A549 (cell line): Measurements from ENCODE around the gene PRRG1. TPM values are rescaled to one million over a fixed set of nuclear protein-coding genes. Genes with fewer than 3 reads are reported as not detected.
"Not testable (repeated sequence)": the region's sequence is repeated elsewhere in the genome, so short reads cannot be mapped to it uniquely, and the experiment has no call there.

Experiments
- ATAC-seq, 2 experiments: fragments of 200-7000 bp in 1 of 2; fragments of >200 bp in 1 of 2; cut with Nextera tagmentation in 1 of 2; cut with Tn5 transposase in 1 of 2; 3 replicates each; pipeline versions ENCODE4 v1.8.0 to v1.9.1; 2018 to 2020; ENCODE audit warnings: mild to moderate bottlenecking in 1 of 2, moderate library complexity in 1 of 2
- CTCF ChIA-PET: fragments of 300-600 bp; sonication (Branson Sonifier 250); formaldehyde crosslinking; extraction: SDS; loops from one replicate; lab custom pipeline; 2021; ENCODE audit warnings: antibody characterized with exemption, inconsistent platforms; lab: Yijun Ruan, JAX
- POLR2A ChIA-PET: fragments of 350-600 bp; formaldehyde crosslinking; extraction: SDS; loops from one replicate; lab custom pipeline; 2021; ENCODE audit warnings: antibody characterized with exemption, inconsistent platforms; lab: Yijun Ruan, JAX
- DNase-seq, 2 experiments: peaks; one replicate each; pipeline versions ENCODE4 v3.0.0 to v3.0.0-alpha.2; 2011 to 2016; ENCODE audit warnings: low read depth in 1 of 2, low spot score in 1 of 2
- FAIRE-seq: peaks from 2 replicates; lab custom pipeline; 2011; peaks lifted over from hg19 to GRCh38; lab: Jason Lieb, UNC
- H3K27ac ChIP-seq, 2 experiments: fragments of >200 bp; sonication (Bioruptor Twin); formaldehyde crosslinking; 3 replicates each; pipeline ENCODE4 v1.5.1; 2016 to 2017
- H3K4me1 ChIP-seq: fragments of >200 bp; sonication (Bioruptor Twin); formaldehyde crosslinking; 3 replicates; pipeline ENCODE4 v1.6.1; 2016
- H3K4me2 ChIP-seq: fragments of >200 bp; sonication (Bioruptor Twin); formaldehyde crosslinking; 3 replicates; pipeline ENCODE4 v1.6.1; 2016
- H3K4me3 ChIP-seq: fragments of >200 bp; sonication (Bioruptor Twin); formaldehyde crosslinking; 3 replicates; pipeline ENCODE4 v1.5.1; 2016
- H3K9me3 ChIP-seq: fragments of >200 bp; sonication (Bioruptor Twin); formaldehyde crosslinking; 3 replicates; pipeline ENCODE4 v1.6.1; 2016
- BCL3 ChIP-seq: fragments of >200 bp; sonication (Bioruptor Twin); formaldehyde crosslinking; IDR thresholded peaks from 3 replicates; pipeline ENCODE4 v1.6.1; 2016
- BHLHE40 ChIP-seq: IDR thresholded peaks from 2 replicates; pipeline ENCODE4 v1.6.1; 2012; ENCODE audit warnings: low read depth, low read length, inconsistent platforms
- CBX2 ChIP-seq: fragments of 200-600 bp; sonication (generic); IDR thresholded peaks from 2 replicates; pipeline ENCODE4 v1.6.1; 2016; ENCODE audit warnings: low read depth, mild to moderate bottlenecking, borderline replicate concordance
- ESRRA ChIP-seq: fragments of 150-350 bp; IDR thresholded peaks from 2 replicates; pipeline ENCODE4 v1.6.1; 2014; ENCODE audit warnings: mild to moderate bottlenecking, low read length, borderline replicate concordance
- FOSL2 ChIP-seq, 2 experiments: fragments of 450-650 bp in 1 of 2; fragments of >200 bp in 1 of 2; sonication (Bioruptor Twin) in 1 of 2; formaldehyde crosslinking; IDR thresholded peaks; 2 replicates each; pipeline versions ENCODE4 v1.5.0 to v1.6.1; 2016 to 2020; ENCODE audit warnings: mild to moderate bottlenecking in 1 of 2, moderate library complexity in 1 of 2
- GATA3 ChIP-seq: IDR thresholded peaks from 2 replicates; pipeline ENCODE4 v1.6.1; 2012; ENCODE audit warnings: borderline replicate concordance
- HES2 ChIP-seq: fragments of >200 bp; sonication (Bioruptor Twin); formaldehyde crosslinking; IDR thresholded peaks from 2 replicates; pipeline ENCODE4 v1.6.1; 2016
- HOXA7 ChIP-seq: fragments of 250-450 bp; sonication (Bioruptor Pico); IDR thresholded peaks from 2 replicates; pipeline ENCODE4 v1.5.0; 2020; ENCODE audit warnings: mild to moderate bottlenecking, moderate library complexity
- HOXB13 ChIP-seq: fragments of 250-450 bp; sonication (Bioruptor Pico); IDR thresholded peaks from 2 replicates; pipeline ENCODE4 v1.5.0; 2020; ENCODE audit warnings: low read depth, mild to moderate bottlenecking, moderate library complexity
- HOXB5 ChIP-seq: fragments of 250-450 bp; sonication (Bioruptor Pico); IDR thresholded peaks from 2 replicates; pipeline ENCODE4 v1.5.0; 2020; ENCODE audit warnings: mild to moderate bottlenecking, moderate library complexity
- KDM1A ChIP-seq: fragments of 200-600 bp; sonication (generic); IDR thresholded peaks from 2 replicates; pipeline ENCODE4 v1.6.1; 2016; ENCODE audit warnings: low read depth, mild to moderate bottlenecking
- MAFK ChIP-seq: fragments of 450-650 bp; IDR thresholded peaks from 2 replicates; pipeline ENCODE4 v1.6.1; 2014; ENCODE audit not compliant: partially characterized antibody
- MAX ChIP-seq: IDR thresholded peaks from 2 replicates; pipeline ENCODE4 v1.6.1; 2012
- MYC ChIP-seq: IDR thresholded peaks from 2 replicates; pipeline ENCODE4 v1.6.1; 2012; ENCODE audit warnings: mild to moderate bottlenecking, inconsistent platforms, low read length, improper control_type of control experiment, borderline replicate concordance
- NR3C1 ChIP-seq: fragments of >200 bp; sonication (Bioruptor Twin); formaldehyde crosslinking; IDR thresholded peaks from 3 replicates; pipeline ENCODE4 v1.6.1; 2017
- PBX3 ChIP-seq: IDR thresholded peaks from 2 replicates; pipeline ENCODE4 v1.6.1; 2012
- POLR2AphosphoS2 ChIP-seq: conservative IDR thresholded peaks from 2 replicates; pipeline ENCODE4 v1.6.1; 2012; ENCODE audit warnings: low read length, improper control_type of control experiment, inconsistent platforms
- RCOR1 ChIP-seq: fragments of 150-350 bp; IDR thresholded peaks from 2 replicates; pipeline ENCODE4 v1.6.1; 2014; ENCODE audit warnings: antibody characterized with exemption, low read length, low read depth
- RFX5 ChIP-seq: fragments of 450-650 bp; IDR thresholded peaks from 2 replicates; pipeline ENCODE4 v1.7.1; 2014; ENCODE audit warnings: antibody characterized with exemption, mild to moderate bottlenecking, moderate library complexity
- TP53 ChIP-seq: fragments of 250-450 bp; sonication (Bioruptor Pico); IDR thresholded peaks from 2 replicates; pipeline ENCODE4 v1.5.0; 2021; ENCODE audit warnings: mild to moderate bottlenecking, moderate library complexity
- USF2 ChIP-seq: fragments of 450-650 bp; IDR thresholded peaks from 2 replicates; pipeline ENCODE4 v1.6.1; 2014; ENCODE audit warnings: antibody characterized with exemption
- WGBS: methylation state at CpG from one replicate; pipeline ENCODE4 v1.1.6; 2017; ENCODE audit errors: missing lambda C conversion rate; 5-methylcytosine and 5-hydroxymethylcytosine counted together
- polyA plus RNA-seq, 4 experiments: library from polyadenylated mRNA; depleted of rRNA in 3 of 4; stranded (reverse); fragments of >200 nt; fragmentation: RNase III in 1 of 4; extraction: RNeasy Plus Mini Kit Qiagen cat#74134 plus additional on column Dnase treatment in 1 of 4; gene quantifications; 2 replicates in 3 of 4; 3 replicates in 1 of 4; pipeline ENCODE4 v1.2.3, GENCODE V29; 2011 to 2017

The PRRG1 gene
- polyA plus RNA-seq, 2 of the 4 experiments (the other 2 are of a cell fraction), result 5.0 to 15.9 TPM

GRCh38 chrX:37476571-37477170 is 127.5 kb downstream of the PRRG1 start (continued):
- no peak for TF ChIP-seq HOXB13
- TF ChIP-seq ESRRA, result no peak

- ATAC-seq, H3K9me3 ChIP-seq, H3K4me1 ChIP-seq, FAIRE-seq, POLR2A ChIA-PET, H3K27ac ChIP-seq, H3K4me3 ChIP-seq, H3K4me2 ChIP-seq: not testable (repeated sequence)
- DNase-seq, result peak in 1 of 2 experiments; percentile 3
- CTCF ChIA-PET, result interaction anchor here (1.6 kb wide), 1 partner anchor 12 kb away, joined by 3 read pairs; no protein-coding TSS in a partner anchor
- 30% methylated on average over 4 of the region's 4 CpGs for WGBS
These were observed 135.2 kb downstream of the PRRG1 start for GRCh38 chrX:37484335-37484734.

- WGBS, result 40% methylated on average over 2 of the region's 2 CpGs
- FAIRE-seq, result no peak
- H3K9me3 ChIP-seq, result no peaks in the 10 kb centered on the region
- ChIA-PET CTCF (no interaction called here), POLR2A (no interaction called here)
- H3K4me1 ChIP-seq, result no peaks in the 10 kb centered on the region
- DNase-seq, result no peak
- H3K27ac ChIP-seq, result no peak overlapping the region
- TF ChIP-seq FOSL2 (IDR thresholded peaks at IDR 0.05), result no peak
- TF ChIP-seq FOSL2 (CRISPR knock-in tag; IDR thresholded peaks at IDR 0.05), result no peak
- TF ChIP-seq HES2, result no peak
- TF ChIP-seq KDM1A, result no peak
- TF ChIP-seq GATA3, result no peak
- TF ChIP-seq USF2, result no peak
- no peak for TF ChIP-seq MYC
- TF ChIP-seq TP53 (CRISPR knock-in tag), result no peak
- no peak for TF ChIP-seq MAFK
- TF ChIP-seq POLR2AphosphoS2, result no peak
- TF ChIP-seq HOXA7 (CRISPR knock-in tag), result no peak
- no peak for TF ChIP-seq MAX
- TF ChIP-seq RFX5, result no peak
- no peak for TF ChIP-seq ESRRA
- TF ChIP-seq CBX2, result no peak
- TF ChIP-seq RCOR1, result no peak
- no peak for TF ChIP-seq PBX3
- TF ChIP-seq BCL3, result no peak
- H3K4me3 ChIP-seq, result no peak overlapping the region
- no peak overlapping the region for H3K4me2 ChIP-seq
- ATAC-seq, result no peak
These were observed 136.3 kb downstream of the PRRG1 start for GRCh38 chrX:37485429-37485828.

- DNase-seq, result no peak
- H3K9me3 ChIP-seq, result no peaks in the 10 kb centered on the region
- WGBS, result 79% methylated on average over 4 of the region's 5 CpGs
- no peak for TF ChIP-seq CBX2
- no peak for TF ChIP-seq POLR2AphosphoS2
- no peak for TF ChIP-seq NR3C1
- no peak for TF ChIP-seq BHLHE40
- no peak for TF ChIP-seq RFX5
- no peak for TF ChIP-seq HOXB5 (CRISPR knock-in tag)
- no peak overlapping the region for H3K27ac ChIP-seq
- ChIA-PET POLR2A (no interaction called here), CTCF (no interaction called here)
- FAIRE-seq, result no peak
- no peaks in the 10 kb centered on the region for H3K4me1 ChIP-seq
- H3K4me2 ChIP-seq, result no peak overlapping the region
- ATAC-seq, result no peak
- no peak overlapping the region for H3K4me3 ChIP-seq
These were observed 138.1 kb downstream of the PRRG1 start for GRCh38 chrX:37487271-37487670.
